ENCODE results near the gene SMAD3.

GRCh38 chr15:67154249-67154648 is 88.8 kb downstream of the SMAD3 start:
- TF ChIP-seq CTCF (conservative IDR thresholded peaks at IDR 0.05) (no peak), ZFX (IDR thresholded peaks at IDR 0.05) (no peak)

All from C4-2B (cell line).